ENCODE results near the gene BIRC2.

GRCh38 chr11:102367364-102367763 lies 20.4 kb downstream of the BIRC2 start:
- no peak for TF ChIP-seq POLR2AphosphoS5 (IDR thresholded peaks at IDR 0.05; ENCODE audit: low read depth, low read length)
- TF ChIP-seq TAF1 (IDR thresholded peaks at IDR 0.05; ENCODE audit: low read depth, low read length) = no peak
- TF ChIP-seq POLR2A (IDR thresholded peaks at IDR 0.05; ENCODE audit: low read depth, low read length) = no peak
- no peak for TF ChIP-seq SPI1 (IDR thresholded peaks at IDR 0.05; ENCODE audit: low read depth, low read length)
- TF ChIP-seq POU2F2 (IDR thresholded peaks at IDR 0.05; ENCODE audit: low read depth, low read length) = no peak
